Uterus (tissue), 4 donors: ENCODE results near the gene GSC2. TPM values are rescaled to one million over a fixed set of nuclear protein-coding genes. Genes with fewer than 3 reads are reported as not detected.

Experiments used
- DNase-seq, 2 donors: peaks; one replicate each; pipeline ENCODE4 v3.0.0-alpha.2; 2019 to 2020
- H3K27ac ChIP-seq, 2 donors: fragments of 200-600 bp; sonication (generic); 1 replicate in 1 of 2; 2 replicates in 1 of 2; pipeline ENCODE4 v1.5.1; 2016 to 2018
- H3K27me3 ChIP-seq, 2 donors: fragments of 200-600 bp; sonication (generic); one replicate each; pipeline ENCODE4 v1.5.1; 2018 to 2019; ENCODE audit warnings: control low read depth in 1 of 2
- H3K36me3 ChIP-seq, 2 donors: fragments of 200-600 bp; sonication (generic); one replicate each; pipeline ENCODE4 v1.5.1; 2019; ENCODE audit warnings: control low read depth in 1 of 2
- H3K4me1 ChIP-seq, 2 donors: fragments of 200-600 bp; sonication (generic); one replicate each; pipeline ENCODE4 v1.5.1; 2018 to 2019; ENCODE audit warnings: control low read depth in 1 of 2
- H3K4me3 ChIP-seq, 2 donors: fragments of 200-600 bp; sonication (generic); 1 replicate in 1 of 2; 2 replicates in 1 of 2; pipeline ENCODE4 v1.5.1; 2018 to 2019; ENCODE audit warnings: mild to moderate bottlenecking in 1 of 2
- H3K9me3 ChIP-seq, 2 donors: fragments of 200-600 bp; sonication (generic); one replicate each; pipeline ENCODE4 v1.5.1; 2019; ENCODE audit warnings: control low read depth in 1 of 2
- CTCF ChIP-seq, 4 experiments: fragments of 200-600 bp in 2 of 4; fragments of 450-650 bp in 2 of 4; sonication (generic) in 2 of 4; IDR thresholded peaks; one replicate each; pipeline ENCODE4 v1.5.1; 2016 to 2019; ENCODE audit warnings: antibody characterized with exemption in 4 of 4, mild to moderate bottlenecking in 2 of 4, moderate library complexity in 1 of 4
- POLR2A ChIP-seq, 2 donors: fragments of 450-650 bp; IDR thresholded peaks; one replicate each; pipeline ENCODE4 v1.6.1; 2016; ENCODE audit warnings: antibody characterized with exemption in 2 of 2, mild to moderate bottlenecking in 1 of 2, moderate library complexity in 1 of 2
- intact Hi-C: fragments of 100-400 bp; cut with DNase I; formaldehyde crosslinking; loops from one replicate; pipeline ENCODE4 v1.15.1; 2023; ENCODE audit warnings: low total_unique reads
- total RNA-seq, 4 donors: library from RNA; depleted of rRNA in 3 of 4; stranded (reverse); fragments of >200 nt in 3 of 4; gene quantifications; one replicate each; pipeline versions ENCODE4 v1.1.0 to v1.2.4, GENCODE V29; 2014 to 2023
- donor health status: DM: yes; HTN: yes; CAD: no.

GSC2 gene
- total RNA-seq, 4 donors from 2014 or later, result not detected

GRCh38 chr22:19178065-19178656 lies 28.1 kb upstream of the GSC2 start:
- intact Hi-C loops, result no loop called here
- DNase-seq, result peak in 1 of 2 donors; percentile 46
- Histone ChIP-seq H3K36me3 (no peaks in the 10 kb centered on the region), H3K27ac (peak overlapping the region; percentile 82 to 94), H3K27me3 (no peaks in the 10 kb centered on the region), H3K4me1 (peaks cover 0 to 18% of the 10 kb centered on the region in 2 donors), H3K4me3 (peak overlapping the region; percentile 44 to 80), H3K9me3 (no peaks in the 10 kb centered on the region)
- no peak for TF ChIP-seq CTCF (IDR thresholded peaks at IDR 0.05)
- no peak for TF ChIP-seq POLR2A (IDR thresholded peaks at IDR 0.05)

- no peak for DNase-seq
- H3K4me3 ChIP-seq, result peak overlapping the region; percentile 44 to 80
- H3K36me3 ChIP-seq, result no peaks in the 10 kb centered on the region
- intact Hi-C loops, result no loop called here
- no peaks in the 10 kb centered on the region for H3K9me3 ChIP-seq
- TF ChIP-seq CTCF (IDR thresholded peaks at IDR 0.05) (no peak), POLR2A (IDR thresholded peaks at IDR 0.05) (no peak)
- peak overlapping the region; percentile 82 to 94 for H3K27ac ChIP-seq
- H3K4me1 ChIP-seq, result peaks cover 3 to 25% of the 10 kb centered on the region in 2 donors
- no peaks in the 10 kb centered on the region for H3K27me3 ChIP-seq
These were observed 27.3 kb upstream of the GSC2 start for GRCh38 chr22:19177164-19178064.

GRCh38 chr22:19176732-19177131 lies 26.6 kb upstream of the GSC2 start:
- no peak overlapping the region for H3K4me3 ChIP-seq
- no peaks in the 10 kb centered on the region for H3K36me3 ChIP-seq
- H3K9me3 ChIP-seq, result no peaks in the 10 kb centered on the region
- no peak for TF ChIP-seq CTCF (IDR thresholded peaks at IDR 0.05)
- no peak for TF ChIP-seq POLR2A (IDR thresholded peaks at IDR 0.05)
- intact Hi-C loops, result no loop called here
- peaks cover 4 to 28% of the 10 kb centered on the region in 2 donors for H3K4me1 ChIP-seq
- DNase-seq, result no peak
- H3K27ac ChIP-seq, result no peak overlapping the region
- no peaks in the 10 kb centered on the region for H3K27me3 ChIP-seq

- intact Hi-C loops, result no loop called here
- TF ChIP-seq CTCF (IDR thresholded peaks at IDR 0.05), result no peak
- TF ChIP-seq POLR2A (IDR thresholded peaks at IDR 0.05), result no peak
- no peaks in the 10 kb centered on the region for H3K9me3 ChIP-seq
- H3K36me3 ChIP-seq, result no peaks in the 10 kb centered on the region
- no peak for DNase-seq
- no peaks in the 10 kb centered on the region for H3K27me3 ChIP-seq
- no peak overlapping the region for H3K27ac ChIP-seq
- H3K4me1 ChIP-seq, result peaks cover 4 to 28% of the 10 kb centered on the region in 2 donors
- H3K4me3 ChIP-seq, result no peak overlapping the region
These were observed 26.1 kb upstream of the GSC2 start for GRCh38 chr22:19176175-19176643.
